GM18526 (cell line): ENCODE measurements around the gene OSBPL3.
A peak's percentile ranks its signal among the peaks of the same experiment; 100 is the strongest.

Experiments used
- POLR2A ChIP-seq: IDR thresholded peaks from 3 replicates; pipeline ENCODE4 v1.6.1; 2011; ENCODE audit not compliant: insufficient read length; ENCODE audit errors: extremely low read depth

OSBPL3 gene

DNA sequence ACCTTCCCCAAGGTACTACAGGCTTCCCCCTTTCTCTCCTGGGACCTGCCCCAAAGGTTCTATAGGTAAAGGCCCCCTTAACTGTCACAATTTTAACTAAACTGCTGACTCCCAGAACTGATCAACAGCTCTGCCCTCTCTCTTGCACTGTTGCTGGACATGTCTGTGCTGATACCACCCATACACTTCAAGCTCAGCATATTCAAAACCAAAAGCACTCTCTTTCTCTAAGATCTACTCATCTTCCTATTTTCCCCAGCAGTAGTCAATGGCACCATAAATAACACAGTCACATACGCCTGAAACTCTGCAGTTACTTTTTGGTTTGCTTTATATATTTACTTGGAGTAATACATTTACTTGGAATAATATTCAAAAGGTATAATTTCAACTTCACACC is 12.3 kb downstream of the OSBPL3 start:
- no peak for TF ChIP-seq POLR2A

- TF ChIP-seq POLR2A, result no peak
Measured at GRCh38 chr7:24966802-24967201, 13.2 kb downstream of the OSBPL3 start.

- peak; percentile 26 for TF ChIP-seq POLR2A
Measured at GRCh38 chr7:24965831-24966708, 13.9 kb downstream of the OSBPL3 start.

DNA sequence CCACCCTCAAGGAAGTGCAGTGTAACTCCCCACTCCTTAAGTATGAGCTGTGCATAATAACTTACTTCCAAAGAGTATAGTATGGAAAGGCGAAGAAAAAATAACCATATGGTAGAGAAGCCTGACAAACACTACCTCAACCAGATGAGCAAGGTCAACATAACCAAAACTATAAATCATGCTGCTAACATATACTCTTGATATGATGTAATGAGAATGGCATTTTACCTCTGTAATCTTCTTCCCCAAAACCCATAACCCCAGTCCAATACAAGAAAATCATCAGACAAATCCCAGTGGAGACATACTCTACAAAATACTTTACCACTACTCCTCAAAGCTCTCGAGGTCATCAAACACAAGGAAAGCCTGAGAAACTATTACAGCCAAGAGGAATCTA is 15.8 kb downstream of the OSBPL3 start:
- no peak for TF ChIP-seq POLR2A

DNA sequence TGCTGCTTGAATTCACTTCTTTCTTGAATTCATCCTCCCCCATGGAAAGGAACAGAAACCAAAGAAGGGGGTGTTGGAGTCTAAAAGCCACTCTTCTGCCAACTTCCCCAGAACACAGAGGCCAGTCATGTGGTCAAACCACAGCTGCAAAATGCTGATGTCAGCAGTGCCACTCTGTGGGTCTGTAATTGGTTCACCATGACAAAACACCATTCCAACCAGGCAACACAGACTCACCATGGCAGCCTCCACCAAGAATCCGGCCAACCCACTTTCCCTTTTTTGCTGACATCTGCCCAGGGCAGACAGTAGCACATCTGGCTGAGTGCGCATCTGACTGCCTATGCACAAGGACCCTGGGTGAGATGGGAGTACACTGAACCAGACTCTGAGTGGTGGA is 16.8 kb downstream of the OSBPL3 start:
- TF ChIP-seq POLR2A, result no peak

DNA sequence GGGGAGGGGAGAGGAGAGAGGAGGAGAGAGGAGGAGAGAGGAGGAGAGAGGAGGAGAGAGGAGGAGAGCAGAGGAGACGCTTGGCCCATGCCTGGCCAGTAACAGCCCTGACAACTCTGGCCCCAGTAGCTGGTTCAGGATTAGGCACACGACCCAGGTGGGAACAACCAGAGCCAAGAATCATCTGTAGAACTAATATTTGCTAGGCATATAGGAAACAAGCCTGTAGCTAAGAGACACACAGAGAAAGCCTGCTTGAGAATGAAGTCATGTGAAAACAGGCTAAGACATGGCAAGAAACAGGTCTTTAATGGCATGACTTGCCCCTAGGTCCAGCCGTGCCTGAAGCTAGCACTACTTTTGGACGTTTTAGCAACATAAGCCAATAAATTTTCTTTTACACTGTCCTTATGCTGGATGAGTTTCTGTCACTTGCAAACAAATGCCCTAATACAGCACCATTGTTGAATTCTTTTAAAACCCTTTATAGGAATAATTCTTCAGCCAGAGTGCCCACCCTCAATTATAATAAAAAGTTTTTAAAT is 17.5 kb downstream of the OSBPL3 start:
- TF ChIP-seq POLR2A, result no peak

DNA sequence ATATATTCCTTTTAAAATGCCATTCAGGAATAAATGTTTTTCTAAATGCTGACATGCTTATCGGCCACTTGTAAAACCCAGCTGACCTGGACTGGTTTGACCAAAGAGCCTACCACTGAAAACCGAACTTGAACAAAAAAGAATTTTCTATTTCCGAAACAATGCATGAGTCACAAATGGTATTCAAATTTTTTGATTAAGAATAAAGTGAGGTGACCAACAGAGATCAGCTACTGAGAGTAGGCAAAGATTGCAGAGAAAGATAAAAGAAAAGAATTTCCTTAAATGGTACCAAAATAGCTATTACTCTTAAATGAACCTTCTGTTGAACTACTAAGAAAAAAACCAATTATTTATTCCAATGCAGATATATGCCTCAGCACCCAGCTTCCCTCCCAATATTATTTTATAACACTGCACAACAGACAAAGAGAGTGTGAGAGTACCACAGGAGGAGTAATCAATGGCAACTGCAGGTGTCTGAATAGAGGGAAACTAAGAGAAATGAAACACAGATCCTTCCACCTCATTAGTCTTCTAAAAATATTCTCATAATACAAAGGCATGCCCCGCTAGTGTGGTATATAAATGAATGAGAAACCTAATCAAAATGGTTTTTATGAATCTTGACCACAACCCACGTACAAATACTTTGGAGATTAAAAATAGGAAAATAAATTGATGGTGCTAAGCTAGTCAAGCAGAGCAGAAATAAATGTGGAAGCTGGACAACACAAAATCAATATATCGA is 20.1 kb downstream of the OSBPL3 start:
- no peak for TF ChIP-seq POLR2A

DNA sequence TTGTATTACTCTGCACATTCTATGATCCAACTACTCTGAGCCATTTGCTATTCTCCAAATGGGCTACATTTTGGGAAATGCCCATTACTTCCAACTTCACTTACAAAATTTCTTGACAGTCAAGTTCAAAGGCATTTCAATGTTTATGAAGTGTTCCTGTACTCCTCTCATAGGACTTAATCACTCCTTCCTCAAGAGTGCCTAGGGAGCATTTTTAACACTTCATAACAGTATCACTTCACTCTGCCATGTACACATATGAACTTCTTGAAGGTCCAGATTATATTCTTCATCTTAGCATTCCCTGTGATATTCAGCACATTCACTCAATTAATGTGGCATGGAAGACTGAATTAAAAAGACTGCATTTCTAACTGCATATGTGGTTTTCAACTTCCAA is 21.6 kb downstream of the OSBPL3 start:
- no peak for TF ChIP-seq POLR2A

DNA sequence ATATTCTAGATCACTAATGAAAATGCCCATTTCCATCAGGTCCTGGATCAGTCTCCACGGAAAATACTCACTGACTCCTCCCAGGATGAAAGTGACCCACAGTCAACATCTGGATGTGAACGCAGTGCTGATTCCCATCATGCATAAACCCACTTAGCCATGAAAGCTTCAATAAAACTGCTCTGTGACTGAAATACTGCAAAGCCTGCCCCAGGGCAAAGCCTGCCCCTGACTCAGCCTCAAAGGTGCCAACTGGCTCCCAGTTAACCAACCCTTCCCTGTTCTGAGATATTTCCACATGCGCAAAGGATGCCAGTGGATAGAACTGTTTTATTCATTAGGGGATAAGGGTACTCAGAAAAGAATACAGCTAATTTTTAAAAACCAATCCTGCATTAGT is 24.0 kb downstream of the OSBPL3 start:
- TF ChIP-seq POLR2A, result no peak

GRCh38 chr7:24955313-24955712 is 24.7 kb downstream of the OSBPL3 start:
- no peak for TF ChIP-seq POLR2A

- TF ChIP-seq POLR2A, result no peak
Measured at GRCh38 chr7:24952464-24952863, 27.5 kb downstream of the OSBPL3 start.

- TF ChIP-seq POLR2A, result no peak
Measured at GRCh38 chr7:24951441-24951980, 28.5 kb downstream of the OSBPL3 start.

GRCh38 chr7:24949884-24950283 is 30.1 kb downstream of the OSBPL3 start:
- no peak for TF ChIP-seq POLR2A

GRCh38 chr7:24948739-24949138 is 31.2 kb downstream of the OSBPL3 start:
- no peak for TF ChIP-seq POLR2A

DNA sequence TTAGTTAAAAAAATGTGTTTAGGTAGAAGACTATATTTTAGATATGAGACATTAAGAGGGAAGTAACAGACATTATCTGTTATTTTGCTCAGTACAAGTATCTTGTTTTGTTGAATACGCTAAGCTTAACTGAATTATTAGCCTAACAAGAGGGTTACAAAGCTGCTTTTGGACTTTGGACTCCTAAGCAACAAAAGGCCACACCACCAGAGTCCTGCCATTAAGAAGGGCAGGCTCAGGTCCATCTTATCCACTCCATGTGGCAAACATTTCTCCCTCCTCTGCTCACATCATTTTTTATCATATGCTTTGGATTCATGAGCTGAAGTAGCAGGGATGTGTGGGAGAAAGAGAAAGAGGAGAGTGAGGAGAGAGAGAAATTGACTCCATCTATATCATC is 33.5 kb downstream of the OSBPL3 start:
- TF ChIP-seq POLR2A, result no peak

DNA sequence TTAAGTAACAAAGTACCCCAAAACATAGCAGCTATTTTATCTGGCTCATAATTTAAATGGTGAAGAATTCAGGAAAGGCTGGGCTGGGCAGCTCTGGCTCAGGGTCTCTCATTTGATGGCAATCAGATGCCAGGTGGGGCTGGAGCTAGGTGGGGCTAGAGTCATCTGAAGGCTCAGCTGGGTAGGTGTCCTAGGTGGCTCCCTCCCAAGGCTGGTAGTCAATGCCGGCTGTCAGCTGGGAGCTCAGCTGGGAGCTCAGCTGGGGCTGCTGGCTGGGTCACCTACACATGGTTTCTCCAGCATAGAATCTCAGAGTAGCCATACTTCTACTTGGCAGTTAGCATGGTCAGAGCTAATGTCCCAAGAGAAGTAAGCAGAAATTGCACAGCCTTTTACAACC is 34.1 kb downstream of the OSBPL3 start:
- no peak for TF ChIP-seq POLR2A
